HG03064 (cell line): ENCODE measurements around the gene THAP7.
"Not testable (repeated sequence)": the region's sequence is repeated elsewhere in the genome, so short reads cannot be mapped to it uniquely, and the experiment has no call there.

Experiments used
- ATAC-seq: cut with Tn5 transposase; IDR thresholded peaks from one replicate; pipeline ENCODE4 v1.9.1; 2021; ENCODE audit warnings: low read depth; ENCODE audit not compliant: unreplicated experiment

Gene THAP7, protein sequence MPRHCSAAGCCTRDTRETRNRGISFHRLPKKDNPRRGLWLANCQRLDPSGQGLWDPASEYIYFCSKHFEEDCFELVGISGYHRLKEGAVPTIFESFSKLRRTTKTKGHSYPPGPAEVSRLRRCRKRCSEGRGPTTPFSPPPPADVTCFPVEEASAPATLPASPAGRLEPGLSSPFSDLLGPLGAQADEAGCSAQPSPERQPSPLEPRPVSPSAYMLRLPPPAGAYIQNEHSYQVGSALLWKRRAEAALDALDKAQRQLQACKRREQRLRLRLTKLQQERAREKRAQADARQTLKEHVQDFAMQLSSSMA

GRCh38 chr22:21001601-21002325 is at the start of gene THAP7:
TSS of gene THAP7 (minus strand) at chr22:21002118. CDS start at chr22:21001911, 207 bp downstream.
- ATAC-seq, result peak; percentile 85

DNA sequence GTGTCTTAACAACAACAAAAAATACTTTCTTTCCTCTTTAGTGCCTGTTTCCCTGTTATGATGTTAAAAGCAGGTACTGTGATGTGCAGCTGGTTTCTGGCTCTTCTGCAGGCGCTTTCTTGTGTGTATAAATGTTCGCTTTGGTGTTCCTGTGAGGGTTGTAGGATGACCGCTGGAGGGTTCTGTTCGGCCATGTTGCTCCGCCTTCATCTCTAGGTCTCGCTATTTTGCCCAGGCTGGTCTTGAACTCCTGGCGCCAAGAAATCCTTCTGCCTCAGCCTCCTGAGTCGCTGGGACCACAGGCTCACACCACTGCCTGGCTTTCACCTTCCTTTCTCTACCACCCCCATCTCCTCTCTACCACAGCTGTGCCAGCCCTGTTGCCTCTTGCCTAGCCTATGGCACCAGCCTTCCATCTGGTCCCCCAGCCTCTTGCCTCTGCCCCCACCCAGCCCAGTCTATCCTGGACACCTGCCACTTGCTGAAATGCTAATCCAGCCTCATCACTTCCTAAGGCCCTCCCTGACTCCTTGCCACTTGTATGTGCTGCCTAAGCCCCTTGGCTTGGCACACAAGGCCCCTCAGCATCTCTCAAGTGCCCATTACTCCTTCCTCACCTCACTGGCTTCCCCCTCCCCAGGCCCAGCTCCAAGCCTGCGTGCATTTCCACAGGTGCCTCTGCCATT is 49.4 kb upstream of the THAP7 start:
- no peak for ATAC-seq

DNA sequence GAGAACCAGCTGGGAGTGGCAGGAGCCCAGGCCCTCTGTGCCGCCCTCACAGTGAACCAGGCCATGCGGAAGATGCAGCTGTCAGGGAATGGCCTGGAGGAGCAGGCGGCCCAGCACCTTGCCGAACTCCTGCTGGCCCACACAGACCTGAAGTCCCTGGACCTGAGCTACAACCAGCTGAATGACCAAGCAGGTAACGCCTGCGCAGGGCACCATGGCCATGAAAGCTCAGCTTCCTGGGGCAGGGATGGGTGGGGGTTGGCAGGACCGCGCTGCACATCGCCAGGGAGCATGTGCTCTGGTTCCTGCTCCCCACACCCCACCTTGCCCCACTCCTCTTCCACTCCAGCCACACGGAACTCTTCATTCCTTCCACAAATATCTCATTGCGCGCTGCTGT is 47.0 kb upstream of the THAP7 start:
- not testable (repeated sequence) for ATAC-seq

- not testable (repeated sequence) for ATAC-seq
Measured at GRCh38 chr22:21048448-21048847, 46.5 kb upstream of the THAP7 start.

GRCh38 chr22:21047730-21048129 is 45.8 kb upstream of the THAP7 start:
- ATAC-seq, result no peak

DNA sequence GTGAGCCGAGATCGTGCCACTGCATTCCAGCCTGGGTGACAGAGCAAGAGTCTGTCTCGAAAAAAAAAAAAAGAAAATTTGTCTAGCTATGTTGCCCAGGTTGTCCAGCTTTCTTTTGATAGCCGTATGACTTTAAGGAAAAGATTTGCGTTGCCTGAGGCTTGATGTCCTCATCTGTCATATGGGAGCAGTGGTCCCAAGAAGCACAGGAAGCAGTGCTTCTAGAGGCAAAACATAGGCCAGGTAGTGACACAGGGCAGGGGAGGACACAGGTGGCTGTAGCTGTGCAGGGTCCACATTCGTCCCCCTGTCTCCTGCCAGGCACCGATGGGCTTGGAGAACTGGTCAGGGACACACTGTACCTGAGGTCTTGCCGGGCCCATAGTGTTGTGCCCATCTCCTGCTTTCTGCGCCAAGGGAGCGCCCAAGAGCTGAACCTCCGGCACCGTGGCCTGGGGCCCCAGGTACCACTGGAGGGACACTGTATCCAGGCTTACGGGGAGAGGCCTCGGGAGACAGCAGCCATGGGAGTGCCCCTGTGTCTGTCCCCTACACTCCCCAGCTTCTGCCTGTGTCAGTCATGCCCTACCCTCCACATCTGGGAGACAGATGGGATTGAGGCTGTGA is 45.2 kb upstream of the THAP7 start:
- ATAC-seq, result no peak

DNA sequence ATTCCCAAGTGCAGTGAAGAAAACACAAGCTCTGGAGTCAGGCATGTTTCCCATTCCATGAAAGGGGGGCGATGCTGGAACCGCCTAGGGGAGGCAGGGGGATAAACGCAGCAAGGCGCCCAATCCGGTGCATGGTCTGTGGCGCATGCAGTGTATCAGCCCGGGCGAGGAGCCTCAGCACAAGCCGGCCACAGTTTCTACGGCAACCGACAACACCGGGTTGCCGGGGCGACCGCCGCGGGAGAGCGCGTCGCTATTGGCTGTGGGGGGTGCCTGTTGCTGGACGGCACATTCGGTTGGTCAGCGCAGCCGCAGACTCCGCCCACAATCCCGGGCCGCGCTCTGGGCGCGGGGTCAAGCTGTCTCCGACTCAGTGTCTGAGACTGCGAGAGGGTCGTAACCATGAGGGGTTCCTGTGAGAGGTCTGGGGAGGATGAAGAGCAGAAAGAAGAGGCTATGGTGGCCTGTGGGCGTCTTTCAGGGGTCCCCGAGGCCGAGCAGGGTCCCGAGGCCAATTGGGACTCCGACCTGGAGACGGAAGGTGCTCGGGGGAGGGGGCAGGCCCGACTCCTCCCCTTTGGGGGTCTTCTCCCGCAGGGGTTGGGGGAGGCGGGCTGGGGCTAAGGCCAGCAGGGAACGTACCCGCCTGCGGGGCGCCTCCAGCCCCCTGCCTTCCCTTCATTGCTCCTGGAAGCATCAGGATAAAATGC is 43.8 kb upstream of the THAP7 start, which contains the start of gene LRRC74B:
Gene LRRC74B, plus strand, starts transcription at position 362 of the 710 bp plus-strand sequence. Its CDS starts 41 bp downstream, at position 403.
- ATAC-seq, result no peak

DNA sequence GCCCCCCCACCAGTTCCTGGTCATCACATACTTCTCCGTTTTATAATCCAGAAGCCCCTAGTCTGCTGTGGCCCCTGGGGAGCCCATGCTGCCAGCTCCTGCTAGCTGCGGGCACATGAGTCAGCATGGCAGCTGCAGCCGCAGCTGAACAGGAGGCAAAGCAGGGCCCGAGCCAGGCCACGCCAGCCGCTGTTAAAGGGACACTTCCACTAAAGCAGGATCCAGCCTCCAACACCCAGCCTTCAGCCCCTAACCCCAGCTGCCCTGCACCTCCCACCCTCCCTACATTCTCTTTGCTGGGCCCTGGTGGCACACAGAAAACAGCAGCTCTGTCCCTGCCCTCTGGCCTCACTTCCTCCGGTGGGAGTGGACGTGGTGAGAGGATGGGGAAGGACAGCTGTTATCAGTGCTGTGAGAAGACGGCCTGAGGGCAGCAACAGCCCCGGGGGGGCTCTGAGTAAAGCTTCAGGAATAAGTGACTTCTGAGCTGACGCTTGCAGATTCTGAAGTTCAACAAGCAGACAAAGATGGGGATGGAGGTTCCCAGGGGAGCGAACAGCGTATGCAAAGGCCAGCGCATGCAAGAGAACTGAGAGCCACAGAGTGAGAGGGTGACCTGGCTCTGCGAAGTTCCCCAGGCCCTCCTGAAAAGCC is 43.1 kb upstream of the THAP7 start:
- no peak for ATAC-seq

DNA sequence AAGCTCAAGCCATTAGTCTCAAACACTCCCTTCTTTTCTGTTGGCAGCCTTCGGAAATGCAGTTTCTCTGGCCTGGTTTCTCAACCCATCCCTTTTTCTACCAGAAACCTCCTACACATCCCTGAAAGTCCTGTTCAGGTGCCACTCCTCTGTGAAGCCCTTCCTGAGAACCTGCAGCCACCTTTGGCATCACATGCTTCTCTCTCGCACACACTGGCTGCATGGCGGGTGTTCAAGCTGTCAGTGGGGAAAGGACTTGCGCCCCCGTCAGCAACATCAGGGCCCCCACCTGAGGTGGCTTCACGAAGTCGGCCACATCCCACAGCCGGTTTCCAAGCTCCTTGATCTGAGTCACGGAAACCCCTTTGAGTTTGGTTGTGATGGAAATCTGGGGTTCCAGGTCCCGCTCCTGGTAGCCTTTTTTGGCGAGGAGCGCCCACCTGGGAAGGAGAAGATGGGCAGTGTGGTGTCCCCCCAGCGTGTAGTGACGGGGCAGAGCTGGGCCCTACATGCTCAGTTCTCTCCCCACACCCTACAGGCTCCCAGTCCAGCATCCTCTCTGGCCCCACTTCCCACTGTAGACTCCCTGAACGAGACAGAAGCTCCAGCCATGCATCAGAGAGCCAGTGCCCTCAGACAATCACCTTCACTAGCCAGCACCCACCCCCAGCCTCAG is 42.1 kb upstream of the THAP7 start:
- no peak for ATAC-seq

- no peak for ATAC-seq
Measured at GRCh38 chr22:21042978-21043859, 41.3 kb upstream of the THAP7 start.

GRCh38 chr22:21041937-21042336 is 40.0 kb upstream of the THAP7 start:
- ATAC-seq, result no peak

- ATAC-seq, result not testable (repeated sequence)
Measured at GRCh38 chr22:21039158-21039557, 37.2 kb upstream of the THAP7 start.

DNA sequence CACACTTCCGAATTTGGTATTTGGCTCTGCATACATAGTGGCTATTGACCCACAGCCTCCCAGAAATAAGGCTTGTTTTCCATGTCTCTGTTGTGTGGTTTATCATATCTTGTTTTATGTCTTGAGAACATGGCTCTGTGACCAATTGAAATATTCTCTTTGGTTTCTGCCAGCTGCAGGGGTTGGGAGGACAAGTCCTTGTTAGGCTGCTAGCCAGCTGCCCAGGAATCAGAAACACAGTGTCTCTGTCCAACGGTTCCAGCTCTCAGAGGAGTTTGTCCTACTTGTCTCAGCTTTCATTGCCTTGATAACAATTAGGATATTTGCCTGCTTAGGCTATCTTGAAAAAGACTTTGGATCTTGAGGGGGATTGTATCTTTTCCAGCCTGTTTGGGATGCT is 36.5 kb upstream of the THAP7 start:
- no peak for ATAC-seq

- ATAC-seq, result no peak
Measured at GRCh38 chr22:21034989-21035388, 33.1 kb upstream of the THAP7 start.

DNA sequence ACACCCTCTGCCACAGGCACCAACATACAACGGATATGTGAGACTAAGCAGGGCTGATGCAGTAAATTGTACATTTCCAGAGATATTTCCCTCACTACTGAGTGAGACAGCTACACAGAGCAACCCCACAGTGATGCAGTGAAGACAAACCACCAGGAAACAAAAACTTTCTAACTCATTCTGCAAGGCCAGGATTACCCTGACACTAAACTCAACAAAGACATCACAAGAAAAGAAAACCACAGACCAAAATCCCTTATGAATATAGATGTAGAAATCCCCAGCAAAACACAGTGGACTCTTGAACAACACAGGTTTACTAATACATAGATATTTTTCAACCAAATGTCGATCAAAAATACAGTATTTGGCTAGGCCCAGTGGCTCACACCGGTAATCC is 32.0 kb upstream of the THAP7 start:
- ATAC-seq, result no peak

- no peak for ATAC-seq
Measured at GRCh38 chr22:21032868-21033688, 31.2 kb upstream of the THAP7 start.
